ENCODE results near the gene OGFOD2. TPM values are rescaled to one million over a fixed set of nuclear protein-coding genes. Genes with fewer than 3 reads are reported as not detected.

OGFOD2 gene
- total RNA-seq, 1 experiment from 2014 or later = 35.6 TPM

- CTCF ChIA-PET = no interaction called here
- H3K4me3 ChIP-seq (ENCODE audit: low read length) = no peak overlapping the region
- no peaks in the 10 kb centered on the region for H3K9me3 ChIP-seq (ENCODE audit: low read length)
- DNase-seq = no peak
- H3K27me3 ChIP-seq (ENCODE audit: low read length) = no peaks in the 10 kb centered on the region
- 0 out of 2 replicates have a peak, but pooled peaks cover 3% of the 10 kb centered on the region for H3K79me2 ChIP-seq (ENCODE audit: low read length)
- H3K27ac ChIP-seq (ENCODE audit: low read length) = no peak overlapping the region
- H4K20me1 ChIP-seq (ENCODE audit: low read length) = no peaks in the 10 kb centered on the region
- TF ChIP-seq CTCF (conservative IDR thresholded peaks at IDR 0.05; ENCODE audit: low read depth, low read length) (no peak), EZH2phosphoT487 (IDR thresholded peaks at IDR 0.05; ENCODE audit: borderline replicate concordance, low read length) (no peak), EZH2 (IDR thresholded peaks at IDR 0.05; ENCODE audit: low read length, unreplicated experiment) (no peak)
- no peaks in the 10 kb centered on the region for H3K4me1 ChIP-seq (ENCODE audit: insufficient read depth, low read length)
- no peak overlapping the region for H2AFZ ChIP-seq (ENCODE audit: low read length)
- intact Hi-C loops (cut with micrococcal nuclease) = no loop called here
- H3K9ac ChIP-seq (ENCODE audit: low read length) = no peak overlapping the region
- POLR2A ChIA-PET (ENCODE audit: unreplicated experiment) = no interaction called here
- no peaks in the 10 kb centered on the region for H3F3A ChIP-seq (ENCODE audit: low read length, unreplicated experiment)
- no peaks in the 10 kb centered on the region; the same call in 1 of the 2 replicates for H3K36me3 ChIP-seq (ENCODE audit: low read depth, low read length)
- no peak overlapping the region for H3K4me2 ChIP-seq (ENCODE audit: low read length)
- ATAC-seq = no peak
- BruUV-seq (replicated peaks) = no TSS peak
- H3K9me2 ChIP-seq (replicated peaks; ENCODE audit: low read length) = no peaks in the 10 kb centered on the region
Observed at GRCh38 chr12:122988036-122988435, 13.0 kb downstream of the OGFOD2 start.

- POLR2A ChIA-PET (ENCODE audit: unreplicated experiment) = interaction anchor here (0.6 kb wide), 1 partner anchor 432 kb away, joined by 8 read pairs; no protein-coding TSS in a partner anchor
- intact Hi-C loops (cut with micrococcal nuclease) = no loop called here
- CTCF ChIA-PET = no interaction called here
Observed at GRCh38 chr12:122988612-122989212, 13.7 kb downstream of the OGFOD2 start.

More at GRCh38 chr12:122988612-122989212, 13.7 kb downstream of the OGFOD2 start:
- H3K9ac ChIP-seq (ENCODE audit: low read length) = no peak overlapping the region
- BruUV-seq (replicated peaks) = no TSS peak
- TF ChIP-seq EZH2 (IDR thresholded peaks at IDR 0.05; ENCODE audit: low read length, unreplicated experiment) (no peak), EZH2phosphoT487 (IDR thresholded peaks at IDR 0.05; ENCODE audit: borderline replicate concordance, low read length) (no peak), CTCF (conservative IDR thresholded peaks at IDR 0.05; ENCODE audit: low read depth, low read length) (no peak)
- DNase-seq (no peak), ATAC-seq (no peak)
- H3K36me3 ChIP-seq (ENCODE audit: low read depth, low read length) = no peaks in the 10 kb centered on the region
- no peaks in the 10 kb centered on the region for H4K20me1 ChIP-seq (ENCODE audit: low read length)
- H3K27me3 ChIP-seq (ENCODE audit: low read length) = no peaks in the 10 kb centered on the region
- no peak overlapping the region for H3K27ac ChIP-seq (ENCODE audit: low read length)
- H3K9me2 ChIP-seq (replicated peaks; ENCODE audit: low read length) = no peaks in the 10 kb centered on the region
- H3K9me3 ChIP-seq (ENCODE audit: low read length) = no peaks in the 10 kb centered on the region
- no peak overlapping the region for H2AFZ ChIP-seq (ENCODE audit: low read length)
- no peaks in the 10 kb centered on the region for H3F3A ChIP-seq (ENCODE audit: low read length, unreplicated experiment)
- H3K4me3 ChIP-seq (ENCODE audit: low read length) = no peak overlapping the region
- no peak overlapping the region for H3K4me2 ChIP-seq (ENCODE audit: low read length)
- H3K4me1 ChIP-seq (ENCODE audit: insufficient read depth, low read length) = no peaks in the 10 kb centered on the region
- no peaks in the 10 kb centered on the region for H3K79me2 ChIP-seq (ENCODE audit: low read length)
